KMS-11 (cell line): ENCODE data around the gene LRRIQ3.

Experiments used
- H2AFZ ChIP-seq: fragments of 200-600 bp; sonication (generic); 2 replicates; pipeline ENCODE4 v1.6.1; 2016; ENCODE audit warnings: antibody characterized with exemption, mixed run types, low read depth
- H3K27ac ChIP-seq: fragments of 200-600 bp; sonication (generic); 2 replicates; pipeline ENCODE4 v1.6.1; 2016; ENCODE audit warnings: mild to moderate bottlenecking, mixed run types
- H3K27me3 ChIP-seq: fragments of 200-600 bp; sonication (generic); 2 replicates; pipeline ENCODE4 v1.6.1; 2017; ENCODE audit warnings: mild to moderate bottlenecking, low read depth, mixed run types, moderate library complexity; ENCODE audit not compliant: insufficient read depth
- H3K36me3 ChIP-seq: fragments of 200-600 bp; sonication (generic); 2 replicates; pipeline ENCODE4 v1.6.1; 2017; ENCODE audit warnings: mild to moderate bottlenecking, mixed run types; ENCODE audit not compliant: insufficient read depth
- H3K4me1 ChIP-seq: fragments of 200-600 bp; sonication (generic); 2 replicates; pipeline ENCODE4 v1.6.1; 2016; ENCODE audit warnings: mild to moderate bottlenecking, low read depth, mixed run types; ENCODE audit not compliant: poor library complexity, severe bottlenecking
- H3K4me2 ChIP-seq: fragments of 200-600 bp; sonication (generic); 2 replicates; pipeline ENCODE4 v1.7.0; 2016; ENCODE audit warnings: mild to moderate bottlenecking, mixed run types
- H3K4me3 ChIP-seq: fragments of 200-600 bp; sonication (generic); IDR thresholded peaks from 2 replicates; pipeline ENCODE4 v1.6.1; 2017; ENCODE audit warnings: low read depth, low read length, mixed read lengths; ENCODE audit not compliant: insufficient read depth
- H3K79me2 ChIP-seq: fragments of 200-600 bp; sonication (generic); 2 replicates; pipeline ENCODE4 v1.6.1; 2016; ENCODE audit warnings: low read depth, mixed run types; ENCODE audit not compliant: insufficient read depth
- H3K9ac ChIP-seq: fragments of 200-600 bp; sonication (generic); 2 replicates; pipeline ENCODE4 v1.6.1; 2016; ENCODE audit warnings: mild to moderate bottlenecking, mixed run types
- H4K20me1 ChIP-seq: fragments of 200-600 bp; sonication (generic); 2 replicates; pipeline ENCODE4 v1.6.1; 2016; ENCODE audit warnings: mild to moderate bottlenecking, mixed run types; ENCODE audit not compliant: insufficient read depth
- CTCF ChIP-seq: fragments of 200-600 bp; sonication (generic); conservative IDR thresholded peaks from 2 replicates; pipeline ENCODE4 v1.6.1; 2017; ENCODE audit warnings: low read depth, mild to moderate bottlenecking, antibody characterized with exemption, low read length, moderate library complexity, mixed read lengths

Gene LRRIQ3

GRCh38 chr1:74197657-74198552, at the start of gene LRRIQ3, which contains the start of gene FPGT:
TSS of gene LRRIQ3 (minus strand) at chr1:74198176. CDS start at chr1:74183684, 14,492 bp downstream.
TSS of gene FPGT (plus strand) at chr1:74198242. CDS start at chr1:74198279, 37 bp downstream.
- Histone ChIP-seq H3K4me3 (peak within 1 kb of the TSS; percentile 48), H3K27me3 (no peaks in the 10 kb centered on the region), H3K27ac (peak within 1 kb of the TSS; percentile 48), H3K79me2 (no peaks in the 10 kb centered on the region), H3K9ac (peak within 1 kb of the TSS; percentile 58; the same call in 1 of the 2 replicates), H3K4me2 (peak within 1 kb of the TSS; percentile 59), H4K20me1 (no peaks in the 10 kb centered on the region), H2AFZ (peak within 1 kb of the TSS; percentile 87), H3K36me3 (no peaks in the 10 kb centered on the region), H3K4me1 (peaks cover 8% of the 10 kb centered on the region)
- TF ChIP-seq CTCF, result no peak

- no peak for TF ChIP-seq CTCF
- Histone ChIP-seq H3K4me2 (no peak overlapping the region), H3K27me3 (no peaks in the 10 kb centered on the region), H2AFZ (no peak overlapping the region), H3K36me3 (no peaks in the 10 kb centered on the region), H3K4me3 (no peak overlapping the region), H3K4me1 (no peaks in the 10 kb centered on the region), H3K79me2 (no peaks in the 10 kb centered on the region), H3K27ac (no peak overlapping the region), H4K20me1 (no peaks in the 10 kb centered on the region), H3K9ac (no peak overlapping the region)
Measured at GRCh38 chr1:74246315-74246714, 48.3 kb upstream of the LRRIQ3 start.

- H3K4me3 ChIP-seq, result no peak overlapping the region
- H3K27me3 ChIP-seq, result no peaks in the 10 kb centered on the region
- H3K4me2 ChIP-seq, result no peak overlapping the region
- H4K20me1 ChIP-seq, result no peaks in the 10 kb centered on the region
- H2AFZ ChIP-seq, result no peak overlapping the region
- no peaks in the 10 kb centered on the region for H3K36me3 ChIP-seq
- H3K79me2 ChIP-seq, result no peaks in the 10 kb centered on the region
- H3K27ac ChIP-seq, result no peak overlapping the region
- TF ChIP-seq CTCF, result no peak
- no peak overlapping the region for H3K9ac ChIP-seq
- no peaks in the 10 kb centered on the region for H3K4me1 ChIP-seq
Measured at GRCh38 chr1:74245168-74245772, 47.3 kb upstream of the LRRIQ3 start.

GRCh38 chr1:74237787-74238186, 39.8 kb upstream of the LRRIQ3 start:
- no peaks in the 10 kb centered on the region for H3K4me1 ChIP-seq
- no peak overlapping the region for H3K4me2 ChIP-seq
- no peak overlapping the region for H2AFZ ChIP-seq
- no peaks in the 10 kb centered on the region for H3K27me3 ChIP-seq
- no peaks in the 10 kb centered on the region for H3K79me2 ChIP-seq
- no peak overlapping the region for H3K27ac ChIP-seq
- H3K36me3 ChIP-seq, result no peaks in the 10 kb centered on the region
- no peaks in the 10 kb centered on the region for H4K20me1 ChIP-seq
- no peak overlapping the region for H3K9ac ChIP-seq
- no peak overlapping the region for H3K4me3 ChIP-seq
- TF ChIP-seq CTCF, result no peak
